SW480 (cell line): ENCODE measurements around the gene CEMIP.

Source experiments
- DNase-seq: peaks from one replicate; pipeline ENCODE4 v3.0.0-alpha.2; 2016; ENCODE audit warnings: low spot score

The CEMIP gene, protein sequence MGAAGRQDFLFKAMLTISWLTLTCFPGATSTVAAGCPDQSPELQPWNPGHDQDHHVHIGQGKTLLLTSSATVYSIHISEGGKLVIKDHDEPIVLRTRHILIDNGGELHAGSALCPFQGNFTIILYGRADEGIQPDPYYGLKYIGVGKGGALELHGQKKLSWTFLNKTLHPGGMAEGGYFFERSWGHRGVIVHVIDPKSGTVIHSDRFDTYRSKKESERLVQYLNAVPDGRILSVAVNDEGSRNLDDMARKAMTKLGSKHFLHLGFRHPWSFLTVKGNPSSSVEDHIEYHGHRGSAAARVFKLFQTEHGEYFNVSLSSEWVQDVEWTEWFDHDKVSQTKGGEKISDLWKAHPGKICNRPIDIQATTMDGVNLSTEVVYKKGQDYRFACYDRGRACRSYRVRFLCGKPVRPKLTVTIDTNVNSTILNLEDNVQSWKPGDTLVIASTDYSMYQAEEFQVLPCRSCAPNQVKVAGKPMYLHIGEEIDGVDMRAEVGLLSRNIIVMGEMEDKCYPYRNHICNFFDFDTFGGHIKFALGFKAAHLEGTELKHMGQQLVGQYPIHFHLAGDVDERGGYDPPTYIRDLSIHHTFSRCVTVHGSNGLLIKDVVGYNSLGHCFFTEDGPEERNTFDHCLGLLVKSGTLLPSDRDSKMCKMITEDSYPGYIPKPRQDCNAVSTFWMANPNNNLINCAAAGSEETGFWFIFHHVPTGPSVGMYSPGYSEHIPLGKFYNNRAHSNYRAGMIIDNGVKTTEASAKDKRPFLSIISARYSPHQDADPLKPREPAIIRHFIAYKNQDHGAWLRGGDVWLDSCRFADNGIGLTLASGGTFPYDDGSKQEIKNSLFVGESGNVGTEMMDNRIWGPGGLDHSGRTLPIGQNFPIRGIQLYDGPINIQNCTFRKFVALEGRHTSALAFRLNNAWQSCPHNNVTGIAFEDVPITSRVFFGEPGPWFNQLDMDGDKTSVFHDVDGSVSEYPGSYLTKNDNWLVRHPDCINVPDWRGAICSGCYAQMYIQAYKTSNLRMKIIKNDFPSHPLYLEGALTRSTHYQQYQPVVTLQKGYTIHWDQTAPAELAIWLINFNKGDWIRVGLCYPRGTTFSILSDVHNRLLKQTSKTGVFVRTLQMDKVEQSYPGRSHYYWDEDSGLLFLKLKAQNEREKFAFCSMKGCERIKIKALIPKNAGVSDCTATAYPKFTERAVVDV (N-terminal part only)

DNA sequence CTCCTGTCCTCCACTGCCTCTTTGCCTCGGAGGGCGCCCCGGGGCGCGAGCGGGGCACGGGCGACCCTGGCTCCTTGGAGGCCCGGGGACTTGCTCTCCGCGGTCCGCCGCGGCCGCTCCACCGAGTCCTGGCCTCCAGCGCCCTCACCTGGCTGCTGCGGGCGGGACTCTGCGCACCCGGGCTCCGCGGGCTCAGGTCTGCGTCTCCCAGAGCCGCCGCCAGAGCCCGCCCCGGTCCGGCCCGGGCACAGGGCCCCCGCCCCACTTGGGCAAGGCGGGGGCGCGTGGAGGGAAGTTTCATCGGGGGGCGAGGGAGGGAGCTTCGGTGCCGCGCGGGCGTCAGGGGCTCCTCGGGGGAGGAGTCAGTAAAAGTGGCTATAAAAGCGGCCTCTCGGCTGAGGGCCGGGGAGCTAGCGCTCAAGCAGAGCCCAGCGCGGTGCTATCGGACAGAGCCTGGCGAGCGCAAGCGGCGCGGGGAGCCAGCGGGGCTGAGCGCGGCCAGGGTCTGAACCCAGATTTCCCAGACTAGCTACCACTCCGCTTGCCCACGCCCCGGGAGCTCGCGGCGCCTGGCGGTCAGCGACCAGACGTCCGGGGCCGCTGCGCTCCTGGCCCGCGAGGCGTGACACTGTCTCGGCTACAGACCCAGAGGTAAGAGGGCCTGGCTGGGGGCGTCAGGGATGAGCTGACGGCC is at the start of gene CEMIP:
Gene CEMIP, plus strand, starts transcription at position 407 of the 694 bp plus-strand sequence. CDS start 94,510 bp downstream, outside the sequence.
- DNase-seq, result peak; percentile 69

DNA sequence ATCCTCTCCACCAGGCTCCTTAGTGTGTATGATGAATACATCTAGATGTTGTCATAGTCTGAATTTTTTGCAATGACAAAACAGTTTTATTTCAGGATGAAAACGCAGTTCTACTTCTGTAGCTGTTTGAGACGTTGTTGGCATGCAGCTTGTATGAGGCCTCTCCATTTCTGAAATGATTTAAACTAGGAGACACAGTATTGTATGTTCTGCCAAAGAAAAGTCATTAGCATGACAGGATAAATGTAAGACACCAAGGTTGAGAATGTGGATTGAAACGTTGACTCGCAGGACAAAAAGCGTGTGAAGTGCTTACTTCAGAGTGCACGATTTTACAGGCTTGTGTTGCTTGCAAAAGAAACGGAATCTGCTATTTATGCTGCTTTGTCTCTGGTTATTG is 48.8 kb upstream of the CEMIP start:
- no peak for DNase-seq

DNA sequence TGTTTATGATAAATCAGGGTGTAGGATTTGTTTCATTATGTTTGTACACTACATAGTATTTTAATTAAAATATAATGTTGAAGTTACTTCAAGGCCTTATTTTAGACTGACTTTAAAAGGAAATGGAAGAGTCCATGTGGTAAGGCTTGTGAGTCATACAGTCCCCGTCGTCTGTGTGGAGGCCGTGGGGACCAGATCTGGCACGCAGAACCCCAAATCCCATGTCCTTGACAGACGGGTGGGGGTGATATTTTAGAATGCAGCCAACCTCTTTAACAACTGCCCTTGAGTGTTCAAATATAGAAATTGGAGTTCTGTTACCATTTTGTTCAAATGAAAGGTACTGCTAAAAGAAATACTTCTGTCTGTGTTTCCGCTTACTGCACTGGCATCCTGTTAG is 48.2 kb upstream of the CEMIP start:
- no peak for DNase-seq

DNA sequence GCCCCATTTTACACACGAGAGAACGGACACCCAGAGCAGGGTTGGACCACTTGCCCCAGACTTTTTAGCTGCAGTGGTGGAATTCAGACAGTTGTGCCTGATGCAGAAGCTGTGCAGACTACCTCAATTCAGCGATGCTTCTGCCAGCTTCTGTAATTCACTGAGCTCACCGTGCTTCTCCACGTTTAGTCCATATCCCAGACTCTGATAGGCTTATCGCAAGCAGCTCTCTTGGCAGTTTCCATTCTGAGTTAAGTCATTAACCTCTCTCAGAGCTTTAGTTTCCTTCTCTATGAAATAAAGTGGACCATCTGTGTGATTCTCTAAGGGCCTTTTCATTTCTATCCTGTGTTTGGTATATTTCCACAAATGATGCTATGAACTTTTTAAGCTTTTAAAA is 47.0 kb upstream of the CEMIP start:
- no peak for DNase-seq

DNA sequence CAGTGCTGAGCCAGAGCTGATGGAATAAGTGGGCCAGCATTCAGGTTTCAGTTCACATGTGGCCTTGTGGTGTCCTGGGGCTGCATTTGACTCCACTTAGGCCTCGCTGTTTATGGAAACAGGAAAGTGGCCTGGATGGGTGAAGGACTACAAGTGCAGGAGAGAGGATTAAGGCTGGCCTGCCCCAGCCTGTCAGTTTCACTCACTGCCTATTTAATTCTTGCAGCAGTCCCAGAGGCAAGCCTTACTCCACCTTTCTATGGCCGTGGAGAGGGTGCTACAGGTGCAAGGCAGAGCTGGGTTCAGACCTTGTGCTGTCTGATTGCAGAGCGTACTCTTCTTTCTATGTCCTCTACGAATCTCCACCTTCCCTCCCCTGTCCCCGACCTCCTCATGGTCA is 46.4 kb upstream of the CEMIP start:
- DNase-seq, result no peak

DNA sequence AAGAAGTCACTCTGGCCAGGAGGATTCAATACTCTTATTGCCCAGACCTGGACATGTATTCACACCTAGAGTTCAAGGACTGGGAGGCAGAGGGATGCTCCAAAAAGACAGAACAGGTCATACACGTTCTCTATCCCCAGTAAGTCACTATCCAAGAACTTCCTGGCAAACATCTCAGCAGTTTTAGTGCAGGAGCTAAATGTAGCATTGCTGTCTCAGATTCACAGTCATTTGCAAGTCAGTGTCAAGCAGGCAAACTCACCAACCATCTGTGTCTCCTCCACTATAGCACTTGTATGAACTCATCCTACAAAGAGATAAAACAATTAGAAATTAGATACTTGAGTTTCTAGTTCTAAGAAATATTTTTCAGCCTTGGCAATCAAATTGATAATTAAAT is 45.7 kb upstream of the CEMIP start:
- DNase-seq, result no peak

DNA sequence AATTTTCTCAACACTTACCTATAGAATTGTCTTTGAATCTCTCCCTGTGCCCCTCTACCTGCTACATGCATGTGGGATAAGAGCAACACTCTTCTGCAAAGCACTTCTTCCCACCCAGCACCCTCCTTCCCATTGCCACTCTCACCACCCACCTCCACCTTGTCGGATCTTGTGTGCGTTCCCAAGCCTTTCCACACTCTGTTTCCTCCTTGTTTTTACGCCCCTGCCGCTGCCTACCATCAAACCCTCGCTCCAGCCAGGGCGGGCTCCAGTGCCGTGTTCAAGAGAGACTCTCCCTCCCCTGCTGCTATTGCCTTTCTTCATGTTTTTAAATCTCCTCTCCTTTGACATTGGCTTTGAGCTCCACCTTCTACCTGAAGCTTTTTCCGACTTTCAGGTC is 43.8 kb upstream of the CEMIP start:
- DNase-seq, result no peak

DNA sequence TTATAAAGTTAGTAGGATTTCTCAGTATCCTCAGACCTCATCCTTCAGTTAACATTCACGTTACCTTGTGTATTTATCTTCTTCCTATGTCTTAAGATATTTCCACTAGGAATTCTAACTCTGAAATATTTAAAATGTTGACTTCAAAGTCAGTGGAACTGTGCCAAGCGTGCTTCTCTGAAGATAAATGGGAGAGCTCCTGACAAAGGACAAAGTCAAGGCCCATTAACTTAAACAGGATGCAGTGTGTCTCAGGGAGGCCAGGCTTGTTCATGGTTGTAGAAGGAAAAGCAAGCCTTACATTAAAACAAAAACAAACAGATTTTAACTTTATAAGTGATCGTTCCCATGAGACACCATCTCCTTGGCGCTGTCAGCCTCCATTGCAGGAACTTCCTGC is 42.6 kb upstream of the CEMIP start:
- DNase-seq, result no peak

DNA sequence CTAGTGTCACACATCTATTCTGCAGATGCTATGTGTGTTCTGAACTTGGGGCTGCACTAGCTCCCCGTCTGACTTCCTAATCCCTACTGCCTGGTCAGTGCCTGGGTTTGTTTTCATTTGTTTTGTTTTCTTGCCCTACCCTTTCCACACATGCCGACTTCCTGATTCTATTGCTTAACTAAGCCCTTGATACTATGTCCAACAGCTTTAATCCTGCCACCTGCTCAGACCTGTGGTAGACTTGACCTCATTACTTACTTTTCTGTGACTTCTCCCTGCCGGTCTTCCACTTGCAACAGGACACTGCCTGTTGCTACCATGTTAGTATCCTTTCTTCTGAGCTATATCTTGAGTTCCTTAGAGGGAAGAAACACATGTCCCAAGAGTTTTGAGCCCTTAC is 39.3 kb upstream of the CEMIP start:
- DNase-seq, result no peak

DNA sequence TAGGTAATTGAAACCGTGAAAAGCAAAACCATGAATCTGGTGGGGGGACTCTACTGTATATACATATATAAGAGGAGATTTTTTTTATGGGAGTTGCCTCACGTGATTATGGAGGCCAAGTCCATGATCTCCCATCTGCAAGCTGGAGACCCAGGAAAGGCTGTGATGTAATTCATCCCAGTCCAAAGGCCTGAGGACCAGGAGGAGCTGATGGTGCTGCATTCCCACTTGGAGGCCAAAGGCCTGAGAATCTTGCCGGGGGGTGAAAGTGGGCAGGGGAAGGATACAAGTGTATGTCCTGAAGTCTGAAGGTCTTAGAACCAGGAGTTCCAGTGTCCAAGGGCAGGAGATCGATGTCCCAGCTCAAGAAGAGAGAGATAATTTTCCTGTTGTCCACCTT is 37.1 kb upstream of the CEMIP start:
- no peak for DNase-seq

DNA sequence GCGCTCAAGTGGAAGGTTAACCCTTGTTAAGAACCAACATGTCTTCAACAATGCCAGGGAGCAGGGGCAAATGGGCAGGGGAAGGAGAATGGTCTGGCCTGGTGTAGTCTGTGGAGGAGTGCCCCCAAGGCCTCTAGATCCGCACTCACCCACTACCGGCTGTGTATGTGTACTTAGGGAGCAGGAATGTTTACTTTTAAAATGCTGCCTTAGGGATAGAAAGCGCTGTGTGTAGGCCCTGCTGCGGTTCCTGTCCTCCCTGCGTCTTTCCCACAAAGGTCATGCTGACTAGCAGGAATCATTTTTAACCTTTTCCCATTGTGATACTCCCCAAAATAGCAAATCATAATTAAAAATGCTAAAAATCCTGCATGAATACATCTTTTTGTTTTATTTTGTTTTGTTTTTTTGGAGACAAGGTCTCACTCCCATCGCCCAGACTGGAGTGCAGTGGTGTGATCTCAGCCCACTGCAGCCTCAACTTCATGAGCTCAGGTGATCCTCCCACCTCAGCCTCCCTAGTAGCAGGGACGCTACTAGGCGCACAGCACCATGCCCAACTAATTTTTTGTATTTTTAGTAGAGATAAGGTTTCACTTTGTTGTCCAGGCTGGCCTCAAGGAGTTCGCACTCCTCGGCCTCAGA is 35.9 kb upstream of the CEMIP start:
- DNase-seq, result peak; percentile 40

DNA sequence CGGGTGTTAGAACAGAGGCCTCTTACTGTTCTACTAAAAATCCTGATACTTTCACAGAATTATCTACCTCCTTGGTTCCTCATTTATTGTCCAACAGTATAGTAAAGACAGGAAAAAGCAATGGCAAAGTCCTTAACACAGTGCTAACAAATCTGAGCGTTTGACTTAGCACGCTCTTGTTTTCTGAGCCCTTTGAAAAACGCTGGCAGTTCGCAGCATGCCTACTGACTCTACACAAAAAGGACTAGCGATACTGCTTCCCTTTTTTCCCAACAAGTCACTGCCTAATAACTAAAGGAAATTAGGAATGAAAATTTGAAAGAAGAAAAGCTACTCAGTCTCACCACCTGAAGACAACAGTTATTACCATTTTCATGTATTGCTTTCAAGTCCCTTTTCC is 34.8 kb upstream of the CEMIP start:
- no peak for DNase-seq

DNA sequence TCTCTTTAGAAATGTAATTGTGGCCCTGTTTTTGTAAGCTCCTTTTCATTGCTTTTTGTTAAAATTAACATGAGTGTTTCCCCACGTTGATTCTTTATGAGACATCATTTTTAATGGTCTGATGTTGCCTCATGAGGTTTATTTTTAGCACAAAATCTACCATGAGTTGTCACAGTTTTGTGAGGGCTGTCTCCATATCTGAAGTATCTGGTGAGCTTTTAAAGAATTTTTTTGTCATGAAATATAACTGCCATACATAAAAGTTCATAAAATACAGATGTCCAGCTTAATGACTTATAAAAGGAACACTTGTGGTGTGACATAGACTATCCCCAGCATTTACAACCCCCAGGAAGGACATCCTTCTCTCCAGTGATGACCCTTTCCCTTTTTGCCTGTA is 34.3 kb upstream of the CEMIP start:
- no peak for DNase-seq

DNA sequence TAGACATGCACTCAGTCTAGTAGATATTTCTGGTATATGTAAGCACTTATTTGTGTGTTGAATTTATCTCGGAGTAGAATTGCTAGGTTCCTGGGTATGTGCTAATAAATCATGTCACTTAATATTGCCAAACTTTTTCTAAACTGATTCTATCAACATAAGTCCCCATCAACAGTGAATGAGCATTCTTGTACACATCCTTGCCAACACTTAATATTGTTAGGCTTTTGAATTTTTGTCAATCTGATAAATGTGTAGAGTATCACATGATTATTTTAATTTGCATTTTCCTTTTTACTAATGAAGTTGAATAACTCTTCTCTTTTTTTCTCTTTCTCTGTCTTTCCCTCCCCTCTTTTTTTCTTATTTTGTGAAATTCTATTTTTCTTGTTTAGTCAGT is 33.3 kb upstream of the CEMIP start:
- DNase-seq, result no peak

DNA sequence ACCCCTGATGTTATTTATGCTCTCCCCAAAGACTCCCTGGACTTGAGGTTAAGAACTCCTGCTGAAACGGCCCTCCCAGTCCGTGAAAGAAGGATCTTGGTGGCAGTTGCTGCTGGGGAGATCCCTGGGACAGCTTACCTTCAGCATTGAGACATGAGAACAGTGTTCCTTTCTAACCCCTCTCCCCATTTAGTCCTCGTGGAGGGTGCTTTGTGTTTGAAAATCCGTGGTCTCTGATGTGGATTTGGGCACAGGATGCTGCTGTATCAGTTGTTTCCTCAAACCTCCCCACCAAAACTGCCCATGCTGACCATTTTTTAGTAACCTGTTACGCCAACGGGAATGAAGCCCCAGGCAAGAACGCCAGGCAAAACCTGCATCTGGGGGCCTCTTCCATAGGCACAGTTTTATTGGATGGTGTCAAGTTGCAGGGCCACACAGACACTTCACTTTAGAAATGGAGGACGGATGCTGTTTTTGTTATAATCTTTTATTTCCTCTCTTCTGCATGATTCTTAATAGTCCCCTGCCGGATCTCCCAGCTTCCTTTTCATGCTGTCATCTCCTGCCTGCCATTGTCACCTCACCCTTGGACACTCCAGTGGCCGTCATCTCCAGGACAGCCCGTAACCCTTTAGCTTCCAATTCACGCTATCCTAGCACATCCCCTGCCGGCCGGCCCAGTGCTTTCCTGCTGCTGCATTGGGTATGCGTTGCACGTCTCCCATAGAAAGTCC is 31.7 kb upstream of the CEMIP start:
- DNase-seq, result no peak

DNA sequence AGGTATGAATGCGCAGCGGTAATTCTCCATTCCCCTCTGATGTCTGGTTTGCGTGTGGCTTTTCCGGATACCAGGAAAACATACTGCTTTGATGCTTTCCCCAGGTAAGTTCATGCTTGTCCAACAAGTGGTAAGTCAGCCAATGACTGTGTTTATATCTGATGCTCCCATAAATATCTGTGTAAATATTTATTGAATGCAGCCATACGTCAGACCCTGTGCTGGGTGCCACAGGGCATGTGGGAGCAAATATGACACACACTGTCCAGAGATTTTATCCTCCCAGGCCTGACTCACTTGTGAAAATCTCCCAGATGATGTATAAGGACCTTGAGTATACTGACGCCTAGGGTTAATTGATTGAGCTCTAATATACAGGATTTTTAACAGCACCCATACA is 29.6 kb upstream of the CEMIP start:
- DNase-seq, result peak; percentile 97

DNA sequence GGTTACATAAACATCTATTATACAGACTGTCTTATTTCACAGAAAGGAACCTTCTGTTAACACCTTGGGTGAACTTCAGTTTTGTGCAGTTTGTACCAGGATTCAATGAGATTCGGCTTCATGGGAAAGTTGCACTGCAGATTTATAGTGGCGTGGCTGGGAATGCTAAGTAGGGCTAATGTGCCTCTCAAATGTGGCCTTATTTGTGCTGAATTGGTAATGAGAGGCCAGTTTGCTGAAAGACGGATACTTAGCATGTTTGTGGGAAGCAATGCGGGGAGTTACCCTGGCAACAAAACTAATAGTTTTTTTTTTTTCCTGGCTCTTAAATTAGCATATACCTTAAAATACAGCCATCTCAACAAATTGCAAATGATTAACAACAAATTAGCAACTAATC is 28.6 kb upstream of the CEMIP start:
- DNase-seq, result peak; percentile 47

DNA sequence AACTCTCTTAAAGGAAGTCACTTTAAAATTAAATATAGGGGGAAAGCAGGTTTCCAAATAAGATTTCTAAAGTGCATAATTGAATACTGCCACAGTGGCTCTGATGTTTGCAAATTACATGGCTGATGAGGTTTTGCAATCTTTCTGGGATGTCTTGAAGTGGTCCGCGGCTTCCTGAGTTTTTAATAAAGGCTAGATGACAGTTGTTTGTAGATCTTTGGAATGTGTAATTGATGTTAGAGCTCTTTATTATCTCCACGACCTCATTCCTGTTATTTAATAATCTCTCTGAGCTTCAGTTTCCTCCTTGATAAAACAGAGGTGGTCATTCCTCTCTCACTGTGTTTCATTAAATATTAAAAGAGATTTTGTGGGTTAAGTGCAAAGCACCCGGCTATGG is 27.0 kb upstream of the CEMIP start:
- DNase-seq, result no peak

DNA sequence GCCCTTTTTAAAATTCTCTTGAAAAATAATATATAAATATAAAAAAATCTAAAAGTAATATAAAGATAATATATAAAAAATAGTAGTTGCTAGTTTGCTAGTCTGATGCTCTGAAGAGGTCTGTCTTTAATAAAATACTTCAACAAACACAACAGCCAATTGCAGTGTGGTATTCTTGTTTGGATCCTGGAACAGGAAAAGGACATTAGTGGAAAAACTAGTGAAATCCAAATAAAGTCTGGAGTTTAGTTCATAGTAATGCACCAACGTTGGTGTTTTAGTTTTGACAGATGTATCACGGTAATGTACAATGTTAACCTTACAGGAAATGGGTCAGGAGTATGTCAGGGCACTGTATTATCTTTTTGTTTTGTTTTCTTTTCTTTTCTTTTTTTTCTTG is 26.0 kb upstream of the CEMIP start:
- DNase-seq, result no peak

DNA sequence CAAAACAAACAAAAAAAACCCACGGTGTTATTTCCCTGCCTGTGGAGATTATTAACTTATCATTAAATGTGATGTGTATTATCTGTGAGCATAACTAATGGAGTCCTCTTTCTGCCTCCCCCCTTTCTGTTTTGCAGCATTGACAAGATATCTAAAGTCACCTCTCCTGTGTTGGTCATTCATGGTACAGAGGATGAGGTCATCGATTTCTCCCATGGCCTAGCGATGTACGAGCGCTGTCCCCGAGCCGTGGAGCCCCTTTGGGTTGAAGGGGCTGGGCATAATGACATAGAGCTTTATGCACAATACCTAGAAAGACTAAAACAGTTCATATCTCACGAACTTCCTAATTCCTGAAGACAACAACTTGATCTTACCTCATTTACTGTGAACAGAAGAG is 25.2 kb upstream of the CEMIP start:
- DNase-seq, result no peak

DNA sequence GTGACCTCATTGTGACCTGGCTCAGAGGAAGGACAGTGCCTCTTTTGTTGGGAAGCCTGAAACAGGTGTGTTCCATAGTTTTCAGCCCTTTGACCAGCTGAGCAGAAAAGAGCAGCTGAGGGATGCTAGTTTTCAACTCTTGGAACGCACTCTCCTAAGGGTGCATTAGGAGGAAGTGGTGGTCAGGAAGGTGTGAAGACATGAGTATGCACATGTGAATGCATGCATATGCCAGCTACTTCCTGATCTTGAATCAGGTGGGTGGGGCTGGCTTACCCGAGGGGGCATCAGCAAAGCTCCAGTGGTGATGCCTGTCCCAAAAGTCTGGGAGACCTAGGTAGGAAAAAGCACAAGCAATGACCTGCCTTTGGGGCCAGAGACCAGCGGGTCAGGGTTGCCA is 23.3 kb upstream of the CEMIP start:
- no peak for DNase-seq
